ENCODE measurements around the gene ETV6. TPM values are rescaled to one million over a fixed set of nuclear protein-coding genes. Genes with fewer than 3 reads are reported as not detected.

The ETV6 gene
- total and polyA plus RNA-seq, 2 of the 8 experiments (the other 6 are each of a cell fraction or from before 2014, with no cell fraction given) = 5.5 to 23.9 TPM

GRCh38 chr12:11916113-11916512 lies 266.6 kb downstream of the ETV6 start (continued):
- TF ChIP-seq RXRA (IDR thresholded peaks at IDR 0.05; ENCODE audit: insufficient read depth, low read depth, low read length) = no peak
- TF ChIP-seq BACH1 (IDR thresholded peaks at IDR 0.05; ENCODE audit: low read length) = no peak
- TF ChIP-seq SP4 (IDR thresholded peaks at IDR 0.05; ENCODE audit: low read length) = no peak
- no peak for TF ChIP-seq ATF2 (IDR thresholded peaks at IDR 0.05; ENCODE audit: low read length)

Measured in H1 (cell line).